Stimulated activated CD8-positive, alpha-beta memory T cell treated with anti-CD3 and anti-CD28 coated beads, Interleukin-12 subunit alpha, Interleukin-12 subunit beta, amount 100 ng/mL, for 4 hours (primary cell): ENCODE data around the gene IL1A.
A peak's percentile ranks its signal among the peaks of the same experiment; 100 is the strongest.

Experiments used
- DNase-seq: peaks from one replicate; pipeline ENCODE4 v3.0.0-alpha.2; 2020; ENCODE audit warnings: low read depth

Gene IL1A

GRCh38 chr2:112726487-112727190, 57.7 kb downstream of the IL1A start:
- peak; percentile 71 for DNase-seq

- no peak for DNase-seq
Measured at GRCh38 chr2:112725545-112726457, 58.5 kb downstream of the IL1A start.

- no peak for DNase-seq
Measured at GRCh38 chr2:112724591-112725525, 59.4 kb downstream of the IL1A start.

GRCh38 chr2:112723995-112724394, 60.3 kb downstream of the IL1A start:
- no peak for DNase-seq
